K562 (cell line): ENCODE results near the gene DGCR2. TPM values are rescaled to one million over a fixed set of nuclear protein-coding genes. Genes with fewer than 3 reads are reported as not detected.

Experiments used
- ATAC-seq: fragments of 200-7000 bp; cut with Tn5 transposase; 3 replicates; pipeline ENCODE4 v1.9.1; 2020; ENCODE audit warnings: moderate library complexity
- BruUV-seq: library from RNA; stranded (reverse); fragments of 400-500 nt; replicated peaks from 2 replicates; lab custom pipeline; 2021; lab: Mats Ljungman, UMichigan
- CTCF ChIA-PET: fragments of 300-600 bp; formaldehyde crosslinking; extraction: SDS; loops from one replicate; lab custom pipeline; 2021; ENCODE audit warnings: low intra/inter-chr PET ratio; lab: Yijun Ruan, JAX
- POLR2A ChIA-PET: fragments of 300-600, 350-650 bp; sonication (Branson Sonifier 250); formaldehyde crosslinking; extraction: SDS; loops from one replicate; lab custom pipeline; 2021; ENCODE audit warnings: antibody characterized with exemption, inconsistent platforms; lab: Yijun Ruan, JAX
- DNase-seq, 4 experiments: peaks; one replicate each; pipeline versions ENCODE4 v3.0.0 to v3.0.0-alpha.2; 2011 to 2018; ENCODE audit warnings: low spot score in 3 of 4, mixed read lengths in 3 of 4; ENCODE audit errors: extremely low read depth in 1 of 4
- FAIRE-seq: peaks from 2 replicates; lab custom pipeline; 2011; peaks lifted over from hg19 to GRCh38; lab: Jason Lieb, UNC
- H2AFZ ChIP-seq: 2 replicates; pipeline ENCODE4 v1.6.0; 2011; ENCODE audit warnings: low read depth, low read length, control low read depth, inconsistent platforms
- H3K27ac ChIP-seq: fragments of 200-600 bp; 3 replicates; pipeline ENCODE4 v1.8.0; 2011; ENCODE audit warnings: low read depth, mild to moderate bottlenecking, control low read depth, inconsistent platforms, low read length, moderate library complexity, mixed read lengths; ENCODE audit errors: extremely low read depth
- H3K27me3 ChIP-seq, 2 experiments: fragments of 300-600 bp in 1 of 2; 2 replicates in 1 of 2; 3 replicates in 1 of 2; pipeline versions ENCODE4 v1.6.0 to v1.8.0; 2011; ENCODE audit warnings: inconsistent platforms in 2 of 2, low read length in 2 of 2, mild to moderate bottlenecking in 1 of 2, mixed read lengths in 1 of 2, moderate library complexity in 1 of 2; ENCODE audit not compliant: control insufficient read depth in 2 of 2, insufficient read depth in 2 of 2
- H3K36me3 ChIP-seq: fragments of 300-600 bp; 3 replicates; pipeline ENCODE4 v1.8.0; 2011; ENCODE audit warnings: mild to moderate bottlenecking, low read length, inconsistent platforms; ENCODE audit not compliant: control insufficient read depth, insufficient read depth
- H3K4me1 ChIP-seq, 2 experiments: fragments of 200-600 bp in 1 of 2; replicated peaks in 1 of 2; 2 replicates in 1 of 2; 3 replicates in 1 of 2; pipeline versions ENCODE4 v1.5.1 to v1.8.0; 2011; ENCODE audit warnings: inconsistent platforms in 2 of 2, low read length in 2 of 2, mild to moderate bottlenecking in 1 of 2, mixed read lengths in 1 of 2, moderate library complexity in 1 of 2; ENCODE audit not compliant: control insufficient read depth in 2 of 2, insufficient read depth in 2 of 2
- H3K4me2 ChIP-seq: 2 replicates; pipeline ENCODE4 v1.6.1; 2011; ENCODE audit warnings: low read length, control low read depth, inconsistent platforms, mixed read lengths; ENCODE audit not compliant: insufficient read depth
- H3K4me3 ChIP-seq: fragments of 200-600 bp; sonication (generic), shearing (Covaris generic); 2 replicates; pipeline ENCODE4 v1.5.1; 2016; ENCODE audit warnings: control low read depth, inconsistent platforms
- H3K79me2 ChIP-seq: fragments of 200-600 bp; 3 replicates; pipeline ENCODE4 v1.8.0; 2011; ENCODE audit warnings: low read length, inconsistent platforms; ENCODE audit not compliant: control insufficient read depth, insufficient read depth
- H3K9ac ChIP-seq, 2 experiments: 2 replicates each; pipeline versions ENCODE4 v1.6.0 to v1.6.1; 2011; ENCODE audit warnings: low read depth in 2 of 2, low read length in 2 of 2, control low read depth in 1 of 2, inconsistent platforms in 1 of 2, mild to moderate bottlenecking in 1 of 2, mixed read lengths in 1 of 2; ENCODE audit not compliant: insufficient read depth in 1 of 2
- H3K9me1 ChIP-seq: one replicate; pipeline ENCODE4 v1.6.0; 2011; ENCODE audit warnings: inconsistent platforms, mild to moderate bottlenecking, low read length, moderate library complexity; ENCODE audit not compliant: control insufficient read depth, insufficient read depth
- H3K9me3 ChIP-seq: replicated peaks from 2 replicates; pipeline ENCODE4 v1.5.1; 2011; ENCODE audit warnings: low read depth, low read length, inconsistent platforms; ENCODE audit not compliant: control insufficient read depth, insufficient read depth
- H4K20me1 ChIP-seq: replicated peaks from 2 replicates; pipeline ENCODE4 v1.6.1; 2011; ENCODE audit warnings: low read length, inconsistent platforms, mixed read lengths; ENCODE audit not compliant: control insufficient read depth, insufficient read depth
- CBFA2T3 ChIP-seq: fragments of 450-650 bp; IDR thresholded peaks from 2 replicates; pipeline ENCODE4 v1.6.1; 2017
- CBFB ChIP-seq: sonication (generic); formaldehyde crosslinking; IDR thresholded peaks from 2 replicates; pipeline ENCODE4 v1.4.0; 2020; ENCODE audit warnings: mild to moderate bottlenecking, missing genetic modification reagents
- DLX4 ChIP-seq: fragments of 250-450 bp; sonication (Bioruptor Pico); IDR thresholded peaks from 2 replicates; pipeline ENCODE4 v1.6.1; 2021; ENCODE audit warnings: mild to moderate bottlenecking
- EP300 ChIP-seq: IDR thresholded peaks from 2 replicates; pipeline ENCODE4 v1.6.1; 2012; ENCODE audit warnings: low read length, improper control_type of control experiment
- HNRNPL ChIP-seq: fragments of 200-400 bp; formaldehyde crosslinking; IDR thresholded peaks from 2 replicates; pipeline ENCODE4 v1.6.1; 2017; ENCODE audit warnings: low read depth, mild to moderate bottlenecking, low read length
- TFE3 ChIP-seq: fragments of 450-650 bp; formaldehyde crosslinking; IDR thresholded peaks from 2 replicates; pipeline ENCODE4 v1.4.0; 2020; ENCODE audit warnings: mild to moderate bottlenecking, mixed read lengths
- ZBTB12 ChIP-seq: fragments of 250-450 bp; sonication (Bioruptor Pico); IDR thresholded peaks from 2 replicates; pipeline ENCODE4 v1.4.0; 2020
- ZFP30 ChIP-seq: fragments of 250-450 bp; sonication (Bioruptor Pico); IDR thresholded peaks from 2 replicates; pipeline ENCODE4 v1.8.0; 2022; ENCODE audit warnings: moderate library complexity, mild to moderate bottlenecking, inconsistent platforms, borderline replicate concordance
- ZNF232 ChIP-seq: sonication (generic); formaldehyde crosslinking; IDR thresholded peaks from 2 replicates; pipeline ENCODE4 v1.8.0; 2022; ENCODE audit warnings: mild to moderate bottlenecking, missing genetic modification reagents
- ZNF444 ChIP-seq: fragments of 250-450 bp; sonication (Bioruptor Pico); IDR thresholded peaks from 2 replicates; pipeline ENCODE4 v1.4.0; 2020; ENCODE audit warnings: mild to moderate bottlenecking, moderate library complexity
- ZNF445 ChIP-seq: fragments of 250-450 bp; sonication (Bioruptor Pico); IDR thresholded peaks from 2 replicates; pipeline ENCODE4 v1.4.0; 2020; ENCODE audit warnings: low read depth, mild to moderate bottlenecking, moderate library complexity
- WGBS: fragments of 100-300 bp; shearing (Covaris generic); methylation state at CpG from one replicate; pipeline ENCODE4 v1.1.6; 2016; ENCODE audit warnings: low coverage, mixed read lengths; ENCODE audit not compliant: insufficient coverage; ENCODE audit errors: missing lambda C conversion rate; 5-methylcytosine and 5-hydroxymethylcytosine counted together
- in situ Hi-C: fragments of 300-500 bp; cut with MboI; formaldehyde crosslinking; loops from 4 replicates; pipeline ENCODE4 v1.15.0; 2018; ENCODE audit warnings: inconsistent platforms, mixed read lengths
- intact Hi-C: fragments of 100-400 bp; cut with micrococcal nuclease; formaldehyde crosslinking; loops from 2 replicates; pipeline ENCODE4 v1.14.2; 2022
- polyA plus RNA-seq, 8 experiments: library from polyadenylated mRNA; depleted of rRNA in 4 of 8; stranded (reverse) in 5 of 8; unstranded in 3 of 8; fragments of >200 nt; fragmentation: Nextera tagmentation in 2 of 8; fragmentation: Illumina TruSeq in 1 of 8; extraction: Ambion mirVana in 2 of 8; extraction: Trizol in 1 of 8; gene quantifications; 2 replicates each; pipeline versions ENCODE4 v1.2.1 to v1.2.3, GENCODE V29; 2011 to 2014; ENCODE audit warnings: inconsistent platforms in 1 of 8, missing spikeins in 1 of 8
- total RNA-seq, 7 experiments: library from RNA; depleted of rRNA in 6 of 7; stranded (reverse); fragments of >200 nt in 6 of 7; fragmentation: Illumina TruSeq in 2 of 7; extraction: Trizol in 2 of 7; gene quantifications; 2 replicates each; pipeline versions ENCODE4 v1.2.1 to v1.2.3, GENCODE V29; 2011 to 2021; ENCODE audit warnings: low replicate concordance in 1 of 7
- TF ChIP-seq, protein P1 (sequence below): fragments of 250-450 bp; sonication (Bioruptor Pico); IDR thresholded peaks from 2 replicates; pipeline ENCODE4 v1.8.0; 2021; ENCODE audit warnings: moderate library complexity, mild to moderate bottlenecking, inconsistent platforms
- TF ChIP-seq, protein P2 (sequence below): fragments of 450-650 bp; IDR thresholded peaks from 2 replicates; pipeline ENCODE4 v1.6.1; 2017; ENCODE audit warnings: antibody characterized with exemption, mild to moderate bottlenecking

The DGCR2 gene
- total and polyA plus RNA-seq, 9 of the 15 experiments (the other 6 are each of a cell fraction or from before 2014, with no cell fraction given) = 0.69 to 101 (median 56.4) TPM

DNA sequence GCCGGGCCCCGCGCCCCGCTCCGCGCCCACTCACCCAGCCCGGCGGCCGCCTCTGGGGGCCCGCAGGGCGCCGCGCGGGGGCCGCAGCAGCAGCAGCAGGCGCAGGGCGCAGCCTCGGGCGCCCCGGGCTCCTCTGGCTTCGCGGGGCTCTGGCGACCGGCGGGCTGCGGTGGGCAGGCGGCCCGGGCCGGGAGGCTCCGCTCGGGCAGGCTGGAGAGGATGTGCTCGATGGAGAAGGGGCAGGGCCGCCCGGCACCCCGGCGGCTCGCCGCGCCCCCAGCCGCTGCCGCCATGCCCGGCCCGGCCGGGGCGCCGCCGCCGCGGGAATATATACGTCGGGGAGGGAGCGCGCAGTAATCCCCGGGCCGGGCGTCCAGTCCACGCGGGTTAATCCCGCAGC lies 27.8 kb upstream of the DGCR2 start, which contains the start of gene GSC2:
GSC2 (minus strand) TSS at position 302 of the 400 bp plus-strand sequence; CDS start at position 293, 9 bp downstream.
- no peaks in the 10 kb centered on the region for H3K79me2 ChIP-seq
- in situ Hi-C loops = no loop called here
- intact Hi-C loops = no loop called here
- H3K36me3 ChIP-seq = no peaks in the 10 kb centered on the region
- CTCF ChIA-PET = no interaction called here
- no peak within 1 kb of the TSS for H3K9ac ChIP-seq
- no peaks in the 10 kb centered on the region for H3K9me3 ChIP-seq
- DNase-seq (no peak), FAIRE-seq (no peak)
- H3K4me3 ChIP-seq = no peak within 1 kb of the TSS
- 56% methylated on average over 59 of the region's 59 CpGs for WGBS
- no peaks in the 10 kb centered on the region for H3K9me1 ChIP-seq
- H3K4me1 ChIP-seq = peaks cover 0 to 22% of the 10 kb centered on the region in 2 experiments; a peak in 3 of 5 replicates
- TF ChIP-seq ZFP30 (CRISPR knock-in tag) (no peak), EP300 (no peak), ZNF444 (CRISPR knock-in tag) (no peak), DLX4 (CRISPR knock-in tag) (no peak), CBFB (CRISPR knock-in tag) (no peak), TFE3 (CRISPR knock-in tag) (no peak), HNRNPL (no peak), ZNF445 (CRISPR knock-in tag) (no peak), ZNF232 (CRISPR knock-in tag) (no peak), CBFA2T3 (no peak), ZBTB12 (no peak)
- TF ChIP-seq, protein P1, sequence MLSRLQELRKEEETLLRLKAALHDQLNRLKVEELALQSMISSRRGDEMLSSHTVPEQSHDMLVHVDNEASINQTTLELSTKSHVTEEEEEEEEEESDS (CRISPR knock-in tag) = no peak
- TF ChIP-seq, protein P2, sequence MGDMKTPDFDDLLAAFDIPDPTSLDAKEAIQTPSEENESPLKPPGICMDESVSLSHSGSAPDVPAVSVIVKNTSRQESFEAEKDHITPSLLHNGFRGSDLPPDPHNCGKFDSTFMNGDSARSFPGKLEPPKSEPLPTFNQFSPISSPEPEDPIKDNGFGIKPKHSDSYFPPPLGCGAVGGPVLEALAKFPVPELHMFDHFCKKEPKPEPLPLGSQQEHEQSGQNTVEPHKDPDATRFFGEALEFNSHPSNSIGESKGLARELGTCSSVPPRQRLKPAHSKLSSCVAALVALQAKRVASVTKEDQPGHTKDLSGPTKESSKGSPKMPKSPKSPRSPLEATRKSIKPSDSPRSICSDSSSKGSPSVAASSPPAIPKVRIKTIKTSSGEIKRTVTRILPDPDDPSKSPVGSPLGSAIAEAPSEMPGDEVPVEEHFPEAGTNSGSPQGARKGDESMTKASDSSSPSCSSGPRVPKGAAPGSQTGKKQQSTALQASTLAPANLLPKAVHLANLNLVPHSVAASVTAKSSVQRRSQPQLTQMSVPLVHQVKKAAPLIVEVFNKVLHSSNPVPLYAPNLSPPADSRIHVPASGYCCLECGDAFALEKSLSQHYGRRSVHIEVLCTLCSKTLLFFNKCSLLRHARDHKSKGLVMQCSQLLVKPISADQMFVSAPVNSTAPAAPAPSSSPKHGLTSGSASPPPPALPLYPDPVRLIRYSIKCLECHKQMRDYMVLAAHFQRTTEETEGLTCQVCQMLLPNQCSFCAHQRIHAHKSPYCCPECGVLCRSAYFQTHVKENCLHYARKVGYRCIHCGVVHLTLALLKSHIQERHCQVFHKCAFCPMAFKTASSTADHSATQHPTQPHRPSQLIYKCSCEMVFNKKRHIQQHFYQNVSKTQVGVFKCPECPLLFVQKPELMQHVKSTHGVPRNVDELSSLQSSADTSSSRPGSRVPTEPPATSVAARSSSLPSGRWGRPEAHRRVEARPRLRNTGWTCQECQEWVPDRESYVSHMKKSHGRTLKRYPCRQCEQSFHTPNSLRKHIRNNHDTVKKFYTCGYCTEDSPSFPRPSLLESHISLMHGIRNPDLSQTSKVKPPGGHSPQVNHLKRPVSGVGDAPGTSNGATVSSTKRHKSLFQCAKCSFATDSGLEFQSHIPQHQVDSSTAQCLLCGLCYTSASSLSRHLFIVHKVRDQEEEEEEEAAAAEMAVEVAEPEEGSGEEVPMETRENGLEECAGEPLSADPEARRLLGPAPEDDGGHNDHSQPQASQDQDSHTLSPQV = no peak
- TF ChIP-seq, all 486 proteins: peak for 0
- BruUV-seq = no TSS peak
- no peak within 1 kb of the TSS for H3K27ac ChIP-seq
- H2AFZ ChIP-seq = no peak within 1 kb of the TSS
- POLR2A ChIA-PET = no interaction called here
- peaks cover 42 to 66% of the 10 kb centered on the region in 2 experiments for H3K27me3 ChIP-seq
- ATAC-seq = no peak
- 0 out of 2 replicates have a peak, but pooled peaks cover 3% of the 10 kb centered on the region for H4K20me1 ChIP-seq
- no peak within 1 kb of the TSS for H3K4me2 ChIP-seq
